Stimulated activated CD8-positive, alpha-beta memory T cell treated with anti-CD3 and anti-CD28 coated beads, Interleukin-12 subunit alpha, Interleukin-12 subunit beta, amount 100 ng/mL, for 4 hours (primary cell): ENCODE data around the gene UNKL.

Experiments used
- DNase-seq: peaks from one replicate; pipeline ENCODE4 v3.0.0-alpha.2; 2020; ENCODE audit warnings: low read depth

Gene UNKL

DNA sequence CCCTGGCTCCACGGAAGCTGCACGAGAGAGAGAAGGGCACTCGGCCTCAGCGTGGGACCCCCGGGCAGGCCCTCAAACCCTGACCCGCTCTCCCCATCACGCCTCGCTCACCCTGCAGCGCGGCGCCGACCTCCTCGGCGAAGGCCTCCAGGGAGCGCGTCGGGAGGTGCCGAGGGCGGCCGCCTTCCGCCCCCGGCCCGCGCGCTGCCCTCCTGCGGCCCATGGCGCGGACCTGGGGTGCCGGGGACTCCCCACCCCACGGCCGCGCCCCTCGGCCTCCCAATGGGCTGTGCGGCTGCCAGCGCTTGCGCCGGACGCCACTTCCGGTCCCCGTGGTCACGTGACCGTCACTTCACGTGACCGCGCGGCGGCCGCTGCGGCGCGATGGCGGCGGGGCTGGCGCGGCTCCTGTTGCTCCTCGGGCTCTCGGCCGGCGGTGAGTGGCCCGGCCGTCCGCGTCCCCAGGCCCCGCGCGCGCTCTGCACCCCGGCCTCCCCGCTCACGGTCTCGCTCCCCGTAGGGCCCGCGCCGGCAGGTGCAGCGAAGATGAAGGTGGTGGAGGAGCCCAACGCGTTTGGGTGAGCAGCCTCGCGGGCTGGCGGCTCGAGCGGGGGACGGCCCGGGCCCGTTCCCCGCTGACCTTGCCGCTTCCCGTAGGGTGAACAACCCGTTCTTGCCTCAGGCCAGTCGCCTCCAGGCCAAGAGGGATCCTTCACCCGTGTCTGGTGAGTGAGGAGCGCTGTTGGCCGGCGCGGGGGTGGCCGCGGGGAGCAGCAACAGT, 62.7 kb downstream of the UNKL start, which contains the start of the genes GNPTG and TSR3:
TSS of gene GNPTG (plus strand) at position 350 of the 781 bp plus-strand sequence. CDS start at position 385, 35 bp downstream.
TSS of gene TSR3 (minus strand) at position 297 of the 781 bp plus-strand sequence. CDS start at position 223, 74 bp downstream.
- DNase-seq: peak; percentile 78

DNA sequence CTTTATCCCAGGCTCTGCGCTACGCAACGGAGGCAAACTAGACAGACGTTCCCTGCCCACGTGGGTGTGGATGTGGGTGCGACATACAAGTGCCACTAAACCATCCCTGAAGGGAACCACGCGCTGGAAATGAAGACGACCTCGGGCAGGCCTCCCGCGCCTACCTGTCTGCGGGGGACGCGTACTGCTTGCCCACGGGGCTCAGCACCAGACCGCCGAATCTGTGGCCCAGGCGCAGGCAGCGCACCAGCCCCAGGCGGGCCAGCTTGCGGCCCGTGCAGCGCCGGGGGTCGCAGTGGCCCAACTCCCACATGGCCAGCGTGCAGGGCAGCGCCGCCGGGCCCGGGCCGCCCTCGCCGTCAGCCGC, 63.3 kb downstream of the UNKL start:
- no peak for DNase-seq

DNA sequence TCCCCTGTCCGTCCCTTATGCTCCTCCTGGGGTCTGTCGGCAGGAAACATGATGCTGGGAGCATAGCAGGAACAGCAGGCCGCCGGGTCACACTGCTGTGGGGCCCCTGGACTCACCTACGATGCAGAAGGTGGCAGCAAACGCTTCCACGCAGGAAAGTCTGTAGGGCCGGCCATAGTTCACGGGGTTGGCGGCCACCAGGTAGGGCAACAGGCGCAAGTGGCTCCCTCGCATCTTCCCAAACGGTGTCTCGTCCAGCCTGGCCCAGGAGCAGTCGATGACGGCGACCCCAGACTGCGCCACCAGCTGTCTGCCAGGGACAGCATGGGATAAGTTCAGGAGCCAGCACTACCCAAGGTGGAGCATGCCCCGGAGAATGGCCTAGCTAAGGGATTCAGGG, 63.8 kb downstream of the UNKL start:
- DNase-seq: no peak

DNA sequence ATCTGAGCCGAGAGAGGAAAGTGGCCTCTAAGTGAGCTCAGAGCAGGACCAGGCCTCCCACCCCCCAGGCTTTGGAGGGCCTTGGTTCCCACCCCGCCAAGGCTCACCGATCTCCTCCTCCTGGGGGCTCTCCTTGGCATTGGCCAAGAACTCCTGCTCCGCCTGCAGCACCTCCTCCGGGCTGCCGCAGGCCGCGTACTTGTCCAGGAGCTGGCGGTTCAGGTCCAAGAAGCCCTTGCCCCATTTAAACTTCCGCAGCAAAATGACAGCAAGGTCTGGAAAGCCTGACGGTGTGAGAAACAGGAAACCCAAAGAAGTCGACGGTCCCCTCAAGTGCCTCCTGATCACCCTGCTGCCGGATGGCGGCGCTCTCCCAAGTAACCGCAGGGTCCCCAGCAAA, 64.6 kb downstream of the UNKL start:
- no peak for DNase-seq

DNA sequence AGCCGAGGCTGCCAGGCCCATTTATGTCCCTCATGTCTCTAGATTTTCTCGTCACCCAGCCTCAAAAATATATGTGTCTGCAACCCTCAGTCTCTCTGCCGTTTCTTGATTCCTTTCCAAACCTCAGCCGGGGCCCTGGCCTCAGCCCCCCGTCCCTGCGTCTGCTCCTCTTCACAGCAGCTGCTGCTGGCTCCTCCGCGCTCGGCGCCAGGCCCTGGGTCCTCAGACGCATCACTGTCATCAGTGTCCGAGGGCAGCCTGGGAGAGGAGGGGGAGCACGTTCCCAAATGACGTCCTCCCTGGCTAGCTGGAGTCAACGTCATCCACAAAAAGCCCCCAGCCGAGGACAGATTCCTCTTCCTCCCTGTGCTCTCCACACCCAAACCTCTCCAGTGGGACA, 65.2 kb downstream of the UNKL start:
- DNase-seq: no peak

DNA sequence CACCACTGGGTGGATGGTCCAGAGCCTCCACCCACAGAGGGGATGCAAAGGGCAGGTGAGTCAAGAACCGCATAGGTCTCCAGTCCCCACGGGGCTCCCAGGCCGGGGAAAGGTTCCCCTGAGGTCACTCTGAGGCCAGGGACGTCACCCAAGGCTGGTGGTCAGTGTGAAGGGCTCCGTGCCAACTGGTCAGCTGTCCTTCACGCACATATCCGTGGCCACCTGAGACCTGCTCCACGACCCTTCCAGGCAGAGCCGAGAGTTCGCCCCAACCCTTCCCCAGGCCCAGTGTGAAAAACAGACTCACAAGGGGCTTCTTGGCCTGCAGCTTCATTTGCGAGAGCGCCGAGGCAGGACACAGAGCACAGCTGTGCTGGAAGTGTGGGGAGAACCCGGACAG, 65.6 kb downstream of the UNKL start:
- no peak for DNase-seq

DNA sequence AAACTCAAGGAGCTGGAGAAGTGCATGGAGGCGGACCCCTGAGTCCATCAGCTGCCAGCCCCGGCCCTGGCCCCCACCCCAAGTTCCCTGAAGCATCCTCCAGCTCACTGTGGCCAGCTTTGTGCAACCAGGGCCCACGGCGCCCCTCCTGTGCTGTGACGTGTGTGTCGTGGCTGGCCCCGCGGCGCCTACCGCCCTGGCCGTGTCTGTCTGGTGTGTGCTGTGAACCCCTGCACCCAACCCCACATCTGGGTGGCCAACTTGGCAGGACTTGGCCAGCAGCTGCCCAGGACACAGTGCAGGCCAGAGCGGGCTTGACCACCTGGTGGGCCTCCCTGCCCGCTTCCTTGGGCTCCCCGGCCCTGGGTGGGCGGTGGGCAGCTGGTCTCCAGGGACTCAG, 66.1 kb downstream of the UNKL start:
- no peak for DNase-seq

DNA sequence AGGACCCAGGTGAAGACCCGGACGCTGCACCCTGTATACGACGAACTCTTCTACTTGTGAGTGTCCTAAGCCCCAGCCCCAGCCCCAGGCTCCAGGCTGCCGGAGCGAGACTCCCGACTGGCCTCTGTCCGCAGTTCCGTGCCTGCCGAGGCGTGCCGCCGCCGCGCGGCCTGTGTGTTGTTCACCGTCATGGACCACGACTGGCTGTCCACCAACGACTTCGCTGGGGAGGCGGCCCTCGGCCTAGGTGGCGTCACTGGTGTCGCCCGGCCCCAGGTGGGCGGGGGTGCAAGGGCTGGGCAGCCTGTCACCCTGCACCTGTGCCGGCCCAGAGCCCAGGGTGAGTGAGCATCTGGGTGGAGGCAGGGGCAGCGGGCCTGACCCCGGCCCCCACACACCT, 66.5 kb downstream of the UNKL start:
- DNase-seq: no peak

DNA sequence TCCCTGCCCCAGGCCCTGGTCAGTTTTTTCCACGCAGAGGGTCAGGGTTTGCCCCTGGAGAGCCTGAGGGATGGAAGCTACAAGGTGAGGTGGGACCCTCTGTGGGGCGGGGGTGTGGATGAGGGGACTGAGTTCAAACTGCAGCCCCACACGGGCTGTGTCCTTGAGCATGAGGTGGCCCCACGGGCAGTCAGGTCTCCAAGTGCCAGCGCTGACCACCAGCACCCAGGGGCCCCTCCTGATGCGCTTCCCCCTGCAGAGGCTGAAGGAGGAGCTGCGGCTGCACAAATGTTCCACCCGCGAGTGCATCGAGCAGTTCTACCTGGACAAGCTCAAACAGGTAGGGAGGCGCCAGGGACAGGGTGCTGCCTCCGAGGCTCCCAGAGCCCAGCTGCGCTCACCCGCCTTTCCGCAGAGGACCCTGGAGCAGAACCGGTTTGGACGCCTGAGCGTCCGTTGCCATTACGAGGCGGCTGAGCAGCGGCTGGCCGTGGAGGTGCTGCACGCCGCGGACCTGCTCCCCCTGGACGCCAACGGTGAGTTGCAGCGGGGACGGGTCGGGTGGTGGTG, 67.1 kb downstream of the UNKL start:
- DNase-seq: no peak

DNA sequence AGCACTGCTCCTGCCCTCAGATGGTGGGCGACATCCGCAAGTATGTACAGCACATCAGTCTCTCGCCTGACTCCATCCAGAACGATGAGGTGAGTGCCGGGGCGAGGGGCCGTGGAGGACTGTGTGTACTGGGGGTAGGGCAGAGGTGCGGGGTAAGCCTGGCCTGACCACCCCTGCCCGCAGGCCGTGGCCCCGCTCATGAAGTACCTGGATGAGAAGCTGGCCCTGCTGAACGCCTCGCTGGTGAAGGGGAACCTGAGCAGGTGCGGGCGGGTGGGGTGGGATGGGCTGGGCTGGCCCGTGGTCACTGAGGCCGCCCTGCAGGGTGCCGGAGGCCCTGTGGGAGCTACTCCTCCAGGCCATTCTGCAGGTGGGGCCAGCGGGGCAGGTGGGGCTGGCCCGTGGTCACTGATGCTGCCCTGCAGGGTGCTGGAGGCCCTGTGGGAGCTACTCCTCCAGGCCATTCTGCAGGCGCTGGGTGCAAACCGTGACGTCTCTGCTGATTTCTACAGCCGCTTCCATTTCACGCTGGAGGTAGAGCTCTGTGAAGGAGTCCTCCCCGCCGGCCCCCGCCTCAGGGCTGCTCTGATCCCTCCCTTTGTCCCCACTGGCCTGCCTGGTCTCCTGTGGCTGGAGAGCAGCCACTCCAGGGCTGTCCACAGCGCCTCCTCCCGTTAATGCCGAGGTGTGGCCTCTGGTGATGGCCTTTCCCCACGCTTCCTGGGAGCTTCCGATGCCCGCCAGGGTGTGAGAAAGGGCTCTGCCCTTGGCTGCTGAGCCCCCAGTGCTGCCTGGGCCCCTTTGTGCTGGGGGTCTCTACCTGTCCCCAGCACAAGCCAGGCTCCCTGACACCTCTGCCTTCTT, 67.8 kb downstream of the UNKL start:
- DNase-seq: no peak

DNA sequence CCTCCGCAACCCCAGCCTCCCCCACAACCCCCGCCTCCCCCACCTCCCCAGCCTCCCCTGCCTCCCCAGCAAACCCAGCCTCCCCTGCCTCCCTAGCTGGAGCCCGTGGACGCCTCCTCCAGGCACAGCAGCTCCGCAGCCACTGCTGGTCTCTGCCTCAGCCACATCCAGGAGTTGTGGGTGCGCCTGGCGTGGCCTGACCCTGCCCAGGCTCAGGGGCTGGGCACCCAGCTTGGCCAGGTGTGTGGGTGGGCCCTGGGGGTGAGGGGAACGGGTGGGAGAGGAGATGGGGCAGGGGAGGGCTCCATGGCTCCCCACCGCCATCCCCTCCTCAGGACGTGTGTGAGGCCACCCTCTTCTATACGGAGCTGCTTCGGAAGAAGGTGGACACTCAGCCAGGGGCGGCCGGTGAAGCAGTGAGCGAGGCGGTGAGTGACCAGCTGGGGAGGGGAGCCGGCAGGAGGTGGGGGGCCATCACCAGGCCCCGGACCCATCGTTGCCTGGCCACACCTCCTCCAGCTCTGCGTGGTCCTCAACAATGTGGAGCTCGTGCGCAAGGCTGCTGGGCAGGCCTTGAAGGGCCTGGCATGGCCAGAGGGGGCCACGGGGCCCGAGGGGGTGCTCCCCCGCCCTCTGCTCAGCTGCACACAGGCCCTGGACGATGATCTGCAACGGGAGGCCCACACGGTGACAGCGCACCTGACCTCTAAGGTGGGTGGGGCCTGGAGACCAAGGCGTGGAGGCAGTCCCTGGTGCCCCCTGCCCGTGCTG, 68.7 kb downstream of the UNKL start:
- DNase-seq: no peak

DNA sequence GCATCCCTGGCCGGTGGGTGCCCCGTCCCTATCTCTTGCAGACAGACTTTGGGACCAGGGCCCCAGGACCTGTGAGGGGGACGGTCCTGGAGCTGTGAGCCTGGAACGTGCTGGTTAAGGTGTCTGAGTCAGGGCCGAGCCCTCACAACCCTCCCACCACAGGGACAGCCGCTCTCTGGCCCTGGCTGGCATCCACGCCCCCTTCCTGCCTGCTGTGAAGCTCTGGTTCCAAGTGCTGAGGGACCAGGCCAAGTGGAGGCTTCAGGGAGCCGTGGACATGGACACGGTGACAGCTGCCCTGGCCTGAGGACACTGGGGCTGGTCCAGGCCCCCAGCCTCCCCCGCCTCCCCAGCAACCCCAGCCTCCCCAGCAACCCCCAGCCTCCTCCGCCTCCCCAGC, 69.4 kb downstream of the UNKL start:
- no peak for DNase-seq

DNA sequence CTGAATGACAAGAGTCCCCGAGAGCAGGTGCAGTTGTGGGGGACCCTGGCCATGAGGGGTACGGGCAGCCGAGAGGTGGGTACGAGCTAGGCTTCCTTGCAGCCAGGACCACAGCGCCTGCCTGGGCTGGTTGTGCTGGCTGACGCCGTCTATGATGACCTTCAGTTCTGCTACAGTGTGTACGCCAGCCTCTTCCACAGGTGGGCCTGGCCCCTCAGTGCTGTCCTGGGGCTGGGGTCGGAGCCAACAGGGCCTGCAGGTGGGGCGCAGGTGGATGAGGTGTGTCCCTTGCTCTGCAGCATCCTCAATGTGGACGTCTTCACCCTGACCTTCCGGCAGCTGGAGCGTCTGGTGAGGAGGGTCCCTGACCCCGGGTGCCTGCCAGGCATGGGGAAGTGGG, 70.0 kb downstream of the UNKL start:
- no peak for DNase-seq

DNA sequence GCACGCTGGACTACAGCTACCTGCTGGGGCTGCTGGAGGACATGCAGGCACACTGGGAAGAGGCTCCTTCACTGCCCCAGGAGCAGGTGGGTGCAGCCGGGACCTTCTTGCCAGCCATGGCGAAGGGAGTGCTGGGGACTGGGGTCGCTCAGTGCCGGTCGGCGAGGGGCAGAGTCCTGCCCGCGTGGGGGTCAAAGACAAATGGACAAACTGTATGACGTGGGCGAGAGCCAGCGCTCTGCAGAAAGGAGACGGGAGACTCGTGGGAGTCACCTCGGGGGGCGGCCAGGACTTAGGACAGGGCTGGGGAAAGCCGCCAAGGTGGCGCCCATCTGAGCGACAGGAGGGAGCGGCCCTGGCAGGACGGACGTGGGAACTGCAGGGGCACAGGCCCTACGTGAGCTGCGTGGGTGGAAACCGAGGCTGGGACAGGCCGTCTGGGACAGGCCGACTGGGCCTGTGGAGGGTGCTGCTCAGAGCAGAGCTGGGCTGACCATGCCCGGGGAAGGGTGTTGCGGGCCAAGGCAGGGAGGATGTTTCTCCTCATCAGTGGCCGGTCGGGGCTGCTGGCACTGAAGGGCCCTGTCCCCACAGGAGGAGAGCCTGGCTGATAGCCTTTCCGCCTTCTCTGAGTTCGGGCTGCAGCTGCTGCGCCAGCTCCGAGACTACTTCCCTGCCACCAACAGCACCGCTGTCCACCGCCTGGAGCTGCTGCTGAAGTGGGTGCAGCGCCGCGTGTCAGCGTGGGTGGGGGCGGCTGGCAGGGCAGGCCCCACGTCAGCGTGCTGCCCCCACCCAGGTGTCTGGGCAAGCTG, 70.9 kb downstream of the UNKL start:
- DNase-seq: no peak

DNA sequence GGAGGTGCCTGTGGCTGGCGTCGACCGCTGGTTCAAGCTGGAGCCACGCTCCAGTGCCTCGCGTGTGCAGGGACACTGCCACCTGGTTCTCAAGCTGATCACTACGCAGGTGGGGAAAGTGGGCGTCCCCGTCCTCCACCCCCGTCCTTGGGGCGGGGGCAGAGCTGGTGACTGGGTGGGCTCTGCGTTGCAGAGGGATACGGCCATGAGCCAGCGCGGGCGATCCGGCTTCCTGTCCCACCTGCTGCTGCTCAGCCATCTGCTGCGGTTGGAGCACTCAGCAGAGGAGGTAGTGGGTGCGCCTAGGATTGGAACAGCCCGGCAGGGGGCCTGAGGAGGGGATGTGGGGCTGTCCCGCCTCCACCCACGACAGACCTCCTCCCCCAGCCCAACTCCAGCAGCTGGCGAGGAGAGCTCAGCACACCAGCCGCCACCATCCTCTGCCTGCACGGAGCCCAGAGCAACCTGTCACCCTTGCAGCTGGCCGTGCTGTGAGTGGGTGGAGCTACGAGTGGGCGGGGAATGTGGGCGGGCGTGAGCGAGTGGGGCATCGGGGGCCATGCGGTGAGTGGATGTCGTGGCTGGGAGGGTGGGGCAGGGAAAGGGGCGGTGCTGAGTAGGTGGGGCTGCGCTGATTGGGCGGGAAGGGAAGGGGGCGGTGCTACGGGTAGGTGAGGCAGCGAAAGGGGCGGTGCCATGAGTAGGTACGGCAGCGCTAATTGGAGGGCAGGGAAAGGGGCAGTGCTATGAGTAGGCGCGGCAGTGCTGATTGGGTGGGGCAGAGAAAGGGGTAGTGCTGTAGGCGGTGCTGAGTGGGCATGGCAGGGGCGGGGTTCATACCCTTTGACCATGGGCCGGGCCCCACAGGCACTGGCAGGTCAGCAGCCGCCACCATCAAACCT, 71.7 kb downstream of the UNKL start:
- DNase-seq: peak; percentile 83

DNA sequence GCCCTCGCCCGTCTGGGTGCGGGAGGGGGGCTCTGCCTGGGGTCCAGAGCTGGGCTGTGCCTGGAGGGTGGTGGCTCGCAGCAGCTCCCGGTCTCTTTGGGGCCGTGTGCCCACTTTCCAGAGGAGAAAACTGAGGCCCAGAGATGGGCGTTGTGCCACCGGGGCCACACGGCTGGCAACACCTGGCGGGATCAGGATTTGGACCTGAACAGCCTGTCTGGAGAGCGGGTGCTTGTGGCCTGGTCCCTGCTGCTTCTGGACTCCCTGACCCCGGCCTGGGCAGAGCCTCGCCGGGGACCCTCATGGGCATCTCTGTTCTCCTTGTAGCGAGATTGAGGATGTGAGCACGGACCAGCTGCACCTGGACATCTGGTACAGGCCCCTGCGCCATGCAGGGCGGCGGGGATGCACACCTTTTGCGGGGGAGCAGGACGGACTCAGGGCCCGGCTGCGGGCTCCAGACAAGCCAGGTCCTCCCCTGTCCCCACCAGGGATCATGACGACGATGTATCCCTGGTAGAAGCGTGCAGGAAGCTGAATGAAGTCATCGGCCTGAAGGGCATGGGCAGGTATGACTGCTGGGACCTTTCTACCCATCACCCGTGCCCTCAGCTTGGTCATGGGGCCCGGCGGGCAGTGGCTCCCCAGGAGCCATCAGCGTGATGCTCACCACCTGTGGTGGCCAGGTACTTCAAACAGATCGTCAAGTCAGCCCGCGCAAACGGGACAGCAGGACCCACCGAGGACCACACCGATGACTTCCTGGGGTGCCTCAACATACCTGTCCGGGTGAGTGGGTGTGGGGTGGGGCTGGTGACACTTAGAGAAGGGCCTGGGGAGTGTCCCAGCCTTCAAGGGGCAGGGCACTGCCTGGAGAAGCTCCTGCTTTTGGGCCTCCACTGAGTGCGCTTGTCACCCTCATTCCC, 72.7 kb downstream of the UNKL start:
- DNase-seq: no peak

DNA sequence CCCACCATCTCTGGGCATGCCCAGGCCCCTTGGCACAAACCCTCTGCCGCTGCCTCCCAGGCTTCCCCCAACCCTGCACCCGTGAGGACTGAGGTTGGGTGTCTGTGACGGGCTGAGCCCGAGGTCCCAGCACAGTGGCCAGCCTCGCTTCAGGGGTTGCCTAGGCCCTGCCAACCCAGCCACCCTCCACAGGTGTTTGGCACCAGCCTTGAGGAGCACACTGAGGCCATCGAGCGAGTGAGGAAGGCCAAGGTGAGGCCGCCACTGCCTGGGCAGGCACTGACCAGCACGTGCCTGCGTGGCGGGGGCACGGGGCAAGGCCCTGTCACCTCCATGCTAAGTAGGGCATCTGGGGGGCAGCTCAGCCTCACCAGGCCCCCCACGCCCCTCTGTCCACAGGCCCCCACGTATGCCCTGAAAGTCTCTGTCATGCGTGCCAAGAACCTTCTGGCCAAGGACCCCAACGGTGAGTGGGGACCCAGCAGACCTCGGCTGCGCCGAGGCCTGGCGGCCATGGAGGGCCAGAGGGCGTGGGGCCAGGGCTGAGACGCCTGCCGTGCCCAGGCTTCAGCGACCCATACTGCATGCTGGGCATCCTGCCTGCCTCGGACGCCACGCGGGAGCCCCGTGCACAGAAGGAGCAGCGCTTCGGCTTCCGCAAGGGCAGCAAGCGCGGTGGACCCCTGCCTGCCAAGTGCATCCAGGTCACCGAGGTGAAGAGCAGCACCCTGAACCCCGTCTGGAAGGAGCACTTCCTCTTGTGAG, 73.6 kb downstream of the UNKL start:
- DNase-seq: no peak
